Fibroblast of skin of left biceps (primary cell): ENCODE measurements around the gene ZBTB5.
"Not testable (repeated sequence)": the region's sequence is repeated elsewhere in the genome, so short reads cannot be mapped to it uniquely, and the experiment has no call there.

Experiments
- DNase-seq, 2 experiments: peaks; one replicate each; pipeline ENCODE4 v3.0.0-alpha.2; 2013; ENCODE audit warnings: low read depth in 2 of 2

Gene ZBTB5

DNA sequence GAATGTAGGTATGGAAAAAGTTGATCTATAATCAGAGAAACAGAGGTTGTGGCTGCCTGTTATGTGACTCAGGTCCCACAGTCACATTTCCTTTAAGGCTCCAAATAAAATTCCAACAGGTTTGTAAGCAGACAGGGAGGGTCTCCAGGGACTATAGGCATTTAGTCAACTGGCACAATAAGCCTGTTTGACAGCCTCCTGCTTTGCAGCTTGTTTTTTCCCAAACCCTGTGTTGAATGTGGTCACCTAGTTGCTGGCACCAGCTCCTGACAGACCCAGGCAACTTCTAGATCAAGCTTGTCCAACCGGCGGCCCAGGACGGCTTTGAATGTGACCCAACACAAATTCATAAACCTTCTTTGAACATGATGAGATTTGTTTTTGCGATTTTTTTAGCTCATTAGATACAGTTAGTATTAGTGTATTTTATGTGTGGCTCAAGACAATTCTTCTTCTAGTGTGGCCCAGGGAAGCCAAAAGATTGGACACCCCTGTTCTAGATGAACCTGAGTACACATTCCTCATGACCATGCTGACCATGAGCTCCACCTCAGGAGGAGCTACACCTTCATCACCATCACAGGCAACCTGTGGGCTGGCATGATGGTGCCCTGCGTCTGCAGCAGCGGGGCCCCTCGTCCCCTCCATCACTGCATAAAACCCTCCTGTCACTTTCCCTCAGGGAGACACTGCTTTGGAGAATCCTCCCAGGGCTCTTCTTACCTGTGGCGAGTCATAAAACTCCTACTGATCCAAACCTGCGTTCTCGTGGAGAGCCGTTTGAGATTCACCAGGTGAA is 58.4 kb downstream of the ZBTB5 start:
- DNase-seq, result no peak

DNA sequence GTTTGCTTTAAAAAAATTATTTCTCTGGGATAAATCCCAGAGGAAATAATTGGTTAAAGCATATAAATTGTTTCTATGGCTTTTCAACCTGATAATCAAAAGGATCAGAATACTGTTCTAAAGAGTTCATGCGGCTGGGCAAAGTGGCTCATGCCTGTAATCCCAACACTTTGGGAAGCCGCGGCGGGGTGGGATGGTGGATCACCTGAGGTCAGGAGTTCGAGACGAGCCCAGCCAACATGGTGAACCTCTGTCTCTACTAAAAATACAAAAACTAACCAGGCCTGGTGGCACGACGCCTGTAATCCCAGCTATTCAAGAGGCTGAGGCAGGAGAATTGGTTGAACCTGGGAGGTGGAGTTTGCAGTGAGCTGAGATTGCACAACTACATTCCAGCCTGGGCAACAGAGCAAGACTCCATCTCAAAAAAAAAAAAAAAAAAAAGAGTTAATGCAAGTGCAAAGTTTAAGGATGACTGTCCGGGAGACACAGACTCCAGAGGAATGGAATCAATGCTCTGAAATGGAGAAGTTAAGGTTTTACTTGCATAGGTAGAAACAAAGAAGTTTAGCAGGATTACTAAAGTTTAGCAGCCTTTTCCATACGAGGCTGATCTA is 59.4 kb downstream of the ZBTB5 start:
- no peak for DNase-seq

DNA sequence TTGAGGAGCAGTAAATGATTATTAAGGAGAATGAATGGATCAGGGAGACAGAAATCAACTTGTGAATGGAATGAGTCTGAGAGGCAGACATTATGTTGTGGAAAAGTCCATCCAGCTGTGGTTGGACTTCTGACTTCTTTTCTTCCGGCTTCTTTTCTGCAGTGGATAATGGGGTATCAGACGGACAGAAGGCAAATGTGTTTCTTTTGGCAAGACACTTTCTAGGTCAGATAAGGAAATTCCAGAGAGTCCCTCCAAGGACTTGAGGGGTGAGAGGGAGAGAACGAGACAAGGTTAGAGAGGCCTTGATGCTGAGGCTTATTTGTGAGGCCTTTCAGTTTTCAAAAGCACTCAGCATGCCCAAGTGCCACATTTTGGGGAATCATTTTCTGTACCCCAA is 59.9 kb downstream of the ZBTB5 start:
- DNase-seq, result no peak

DNA sequence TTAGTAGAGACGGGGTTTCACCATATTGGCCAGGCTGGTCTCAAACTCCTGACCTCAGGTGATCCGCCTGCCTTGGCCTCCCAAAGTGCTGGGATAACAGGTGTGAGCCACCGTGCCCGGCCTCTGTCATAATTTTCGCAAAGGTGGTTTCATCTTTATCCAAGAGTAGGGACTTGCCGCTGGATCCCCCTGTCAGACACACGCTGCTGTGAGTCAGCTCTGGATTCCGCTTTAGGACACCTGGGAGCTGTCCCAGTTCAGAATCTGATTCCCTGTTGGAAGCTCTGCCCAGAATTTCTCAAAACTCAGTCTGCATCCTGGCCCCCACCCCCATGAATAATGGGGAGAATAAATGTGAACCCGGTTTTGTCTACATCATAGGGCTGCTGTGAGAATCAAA is 60.7 kb downstream of the ZBTB5 start:
- DNase-seq, result no peak

DNA sequence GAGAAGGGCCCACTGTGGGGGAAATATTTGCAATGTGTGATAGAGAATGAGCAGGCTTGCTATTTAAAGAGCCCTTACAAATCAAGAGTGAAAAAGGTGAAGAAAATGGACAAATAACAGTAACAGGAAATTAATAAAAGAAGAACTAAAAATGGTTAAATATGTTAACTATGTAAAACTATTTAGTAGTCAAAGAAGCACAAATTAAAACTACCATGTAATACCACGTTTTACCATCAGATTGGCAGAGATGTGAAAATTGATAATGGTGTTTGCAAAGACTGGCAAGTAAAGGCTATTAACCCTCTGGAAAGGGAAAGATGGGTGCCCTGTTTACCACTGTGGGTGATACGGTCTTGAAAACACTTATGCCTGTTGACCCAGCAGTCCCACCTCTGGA is 65.9 kb downstream of the ZBTB5 start:
- DNase-seq, result no peak

DNA sequence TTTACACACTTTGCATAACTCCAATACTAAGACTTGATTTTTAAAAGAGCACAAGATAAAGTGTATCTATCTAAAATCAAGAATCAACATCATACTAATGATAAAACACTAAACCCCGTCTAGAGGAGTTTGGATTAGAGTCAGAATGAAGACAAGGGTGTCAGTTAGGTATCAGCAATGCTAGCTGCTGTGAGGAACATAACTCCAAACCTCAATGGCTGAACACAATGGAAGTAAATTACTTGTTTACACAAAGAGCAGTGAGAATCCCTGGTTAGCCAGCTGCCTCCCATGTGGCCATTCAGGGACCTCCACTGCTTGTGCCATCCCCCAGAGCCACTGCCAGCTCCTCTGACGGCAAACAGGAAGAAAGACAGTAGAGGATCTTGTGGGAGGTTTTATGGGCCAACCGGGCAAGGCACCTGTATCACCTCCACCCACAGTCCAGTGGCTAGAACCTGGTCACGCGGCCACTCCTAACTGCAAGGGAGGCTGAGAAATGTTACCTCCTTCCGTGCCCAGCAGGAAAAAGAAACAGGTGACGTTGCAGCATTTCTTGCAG is 66.7 kb downstream of the ZBTB5 start:
- no peak for DNase-seq

DNA sequence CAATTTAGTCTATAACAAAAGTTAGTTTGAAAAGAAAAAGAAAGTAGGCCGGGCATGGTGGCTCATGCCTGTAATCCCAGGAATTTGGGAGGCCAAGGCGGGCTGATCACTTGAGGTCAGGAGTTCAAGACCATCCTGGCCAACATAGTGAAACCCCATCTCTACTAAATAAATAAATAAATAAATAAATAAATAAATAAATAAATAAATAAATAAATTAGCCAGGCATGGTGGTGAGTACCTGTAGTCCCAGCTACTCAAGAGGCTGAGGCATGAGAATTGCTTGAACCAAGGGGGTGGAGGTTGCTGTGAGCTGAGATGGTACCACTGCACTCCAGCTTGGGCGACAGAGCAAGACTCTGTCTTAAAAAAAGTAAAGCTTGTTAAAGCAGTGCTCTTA is 67.3 kb downstream of the ZBTB5 start:
- not testable (repeated sequence) for DNase-seq

DNA sequence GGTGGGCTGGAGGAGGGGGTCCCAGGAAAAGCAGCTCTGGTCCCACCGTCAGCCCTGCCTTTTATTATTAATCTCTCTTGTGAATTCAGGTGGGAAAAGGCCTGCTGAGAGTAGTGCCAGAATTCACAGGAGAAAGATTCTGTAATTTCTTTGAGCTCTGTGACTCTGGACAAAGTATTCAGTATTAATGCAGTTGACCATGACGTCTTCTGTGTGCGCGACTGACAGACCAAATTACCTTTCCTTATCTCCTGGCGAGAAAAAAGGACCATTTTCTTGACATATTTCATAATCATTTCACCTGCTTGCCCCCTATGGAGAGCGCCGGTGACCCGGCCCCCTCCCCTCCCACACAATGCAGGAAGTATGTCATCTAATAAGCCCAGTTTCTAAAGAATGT is 69.6 kb downstream of the ZBTB5 start:
- DNase-seq, result no peak

DNA sequence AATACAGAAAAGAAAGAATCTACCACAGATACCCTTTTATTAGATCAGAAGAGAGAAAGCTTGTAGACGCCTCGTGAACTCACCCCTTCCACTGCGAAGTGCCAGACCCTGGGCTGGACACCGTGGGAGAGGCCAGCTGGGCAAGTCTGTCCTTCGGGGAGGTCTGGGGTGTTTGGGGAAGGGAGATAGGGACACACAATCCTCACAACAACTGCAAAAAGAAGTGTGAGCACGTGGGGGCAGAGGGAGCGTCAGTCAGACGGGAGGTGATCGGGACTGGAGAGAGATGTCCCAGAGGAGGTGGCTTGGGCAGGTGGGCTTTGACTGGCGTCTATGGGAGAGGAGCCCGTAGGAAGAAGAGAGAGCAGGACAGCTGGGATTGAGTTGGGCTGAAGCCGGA is 70.0 kb downstream of the ZBTB5 start:
- no peak for DNase-seq

DNA sequence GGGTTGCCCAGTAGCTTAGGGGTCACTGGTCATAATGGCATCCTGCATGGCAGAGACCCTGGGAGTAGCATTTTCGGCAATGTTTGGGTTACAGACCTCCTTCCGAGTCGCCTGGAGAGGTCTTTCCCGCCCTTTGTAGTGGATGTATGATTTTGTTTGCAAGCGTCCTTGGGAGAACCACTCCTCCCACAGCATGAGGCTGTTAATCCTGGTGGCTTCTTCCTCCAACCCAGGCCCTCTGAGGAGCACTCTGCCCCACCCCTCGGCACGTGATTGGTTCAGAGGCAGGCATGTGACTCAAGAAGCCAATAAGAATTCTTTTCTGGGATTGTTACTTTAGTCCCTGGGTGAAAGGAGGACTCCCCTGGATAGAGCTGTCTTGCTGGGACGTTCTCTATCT is 73.0 kb downstream of the ZBTB5 start:
- no peak for DNase-seq

DNA sequence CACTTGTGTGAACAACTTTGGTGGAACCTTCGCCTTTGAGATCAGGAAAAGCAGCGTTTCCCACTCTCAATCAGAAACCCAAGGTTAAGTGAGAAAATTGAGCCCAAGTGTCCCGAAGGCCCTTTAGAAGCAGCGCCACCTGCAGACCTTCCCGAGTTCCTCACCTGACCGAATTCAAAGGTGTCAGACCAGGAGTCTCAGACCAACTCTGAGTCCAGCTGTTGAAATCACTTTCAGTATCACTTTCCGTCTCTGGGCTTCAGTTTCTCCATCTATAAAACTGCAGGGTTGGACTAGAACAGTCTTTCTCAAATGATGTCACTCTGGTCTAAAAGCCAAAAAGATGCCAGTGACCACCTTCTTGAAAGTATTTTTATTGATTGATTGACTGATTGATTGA is 74.5 kb downstream of the ZBTB5 start:
- DNase-seq, result no peak
